Measurements from ENCODE around the gene MAN2B2. TPM values are rescaled to one million over a fixed set of nuclear protein-coding genes. Genes with fewer than 3 reads are reported as not detected.

Gene MAN2B2
- total and polyA plus RNA-seq, 2 of the 8 experiments (the other 6 are each of a cell fraction or from before 2014, with no cell fraction given): 3.3 to 4.0 TPM

DNA sequence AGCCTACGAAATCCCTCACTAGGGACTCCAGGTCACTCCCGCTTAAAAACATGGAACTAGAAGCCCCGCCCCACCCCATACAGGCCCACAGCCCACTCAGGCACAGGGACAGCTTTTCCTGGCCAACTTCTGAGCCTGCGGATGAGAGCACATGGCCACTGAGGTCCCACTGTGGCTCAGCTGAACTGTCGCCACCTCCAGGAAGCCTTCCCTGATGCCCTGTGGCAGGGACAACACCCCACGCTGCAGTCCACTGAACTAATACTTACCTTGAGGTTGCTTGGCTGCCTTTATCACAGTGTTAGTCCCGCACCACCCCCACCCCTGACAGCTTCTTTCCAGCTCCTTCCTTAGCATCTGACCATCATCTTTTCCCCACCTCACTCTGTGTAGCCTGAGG is 39.3 kb upstream of the MAN2B2 start:
- DNase-seq (ENCODE audit: low read depth in 1 of 2, low spot score in 2 of 2): no peak
- no peak overlapping the region for H2BK5ac ChIP-seq (ENCODE audit: low read depth, low read length)
- H3K79me2 ChIP-seq (ENCODE audit: control insufficient read depth in 1 of 2, insufficient read depth in 2 of 2, low read length in 2 of 2): no peaks in the 10 kb centered on the region; a peak in 1 of 4 replicates
- peaks cover 8% of the 10 kb centered on the region for H3K23me2 ChIP-seq (ENCODE audit: low read depth, low read length)
- WGBS, 2 experiments (ENCODE audit: extremely low coverage in 1 of 2, insufficient coverage in 1 of 2, insufficient read length in 1 of 2, insufficient replicate concordance in 2 of 2, low coverage in 1 of 2, low lambda C conversion rate in 2 of 2, missing lambda C conversion rate in 1 of 2): 93% methylated on average over 7 of the region's 7 CpGs; no CpG with 5 or more reads in 1 of the 2 experiments
- no peak overlapping the region for H3K23ac ChIP-seq (ENCODE audit: insufficient read length)
- H3K4me1 ChIP-seq (replicated peaks in 1 of 4; ENCODE audit: control insufficient read depth in 3 of 4, insufficient read depth in 4 of 4, low read length in 3 of 4): no peaks in the 10 kb centered on the region
- H3K9ac ChIP-seq (replicated peaks in 1 of 4; ENCODE audit: extremely low read depth in 1 of 4, low read depth in 3 of 4, low read length in 3 of 4): no peak overlapping the region
- no peak overlapping the region for H2AK5ac ChIP-seq (ENCODE audit: low read depth, low read length)
- peaks cover 4% of the 10 kb centered on the region; the same call in 1 of the 2 replicates for H3K79me1 ChIP-seq (ENCODE audit: low read depth, low read length)
- H4K5ac ChIP-seq (ENCODE audit: insufficient read length, low read depth, low read length): no peak overlapping the region
- ChIA-PET POLR2A (ENCODE audit: partially characterized antibody) (no interaction called here), CTCF (ENCODE audit: partially characterized antibody) (interaction anchor here (0.9 to 1.4 kb wide), 2 partner anchors 12 to 145 kb away, joined by 3 to 6 read pairs; no protein-coding TSS in a partner anchor)
- H3K27me3 ChIP-seq (replicated peaks in 1 of 4; ENCODE audit: control insufficient read depth in 3 of 4, extremely low read depth in 1 of 4, insufficient read depth in 3 of 4, low read length in 3 of 4): peaks cover 0 to 2% (median 0%) of the 10 kb centered on the region in 4 experiments; a peak in 1 of 7 replicates
- H2AFZ ChIP-seq (ENCODE audit: low read length): no peak overlapping the region
- no peak overlapping the region for H3K4me2 ChIP-seq (ENCODE audit: insufficient read depth in 1 of 2, low read depth in 2 of 2, low read length in 2 of 2)
- no peak overlapping the region for H4K8ac ChIP-seq (ENCODE audit: extremely low read depth, insufficient read depth, low read length)
- no peak overlapping the region; the same call in 1 of the 2 replicates for H3K18ac ChIP-seq (ENCODE audit: extremely low read depth, low read length)
- no peak for FAIRE-seq
- no peak overlapping the region for H3K56ac ChIP-seq (replicated peaks; ENCODE audit: insufficient read length, low read depth, low read length)
- TF ChIP-seq, protein P1, sequence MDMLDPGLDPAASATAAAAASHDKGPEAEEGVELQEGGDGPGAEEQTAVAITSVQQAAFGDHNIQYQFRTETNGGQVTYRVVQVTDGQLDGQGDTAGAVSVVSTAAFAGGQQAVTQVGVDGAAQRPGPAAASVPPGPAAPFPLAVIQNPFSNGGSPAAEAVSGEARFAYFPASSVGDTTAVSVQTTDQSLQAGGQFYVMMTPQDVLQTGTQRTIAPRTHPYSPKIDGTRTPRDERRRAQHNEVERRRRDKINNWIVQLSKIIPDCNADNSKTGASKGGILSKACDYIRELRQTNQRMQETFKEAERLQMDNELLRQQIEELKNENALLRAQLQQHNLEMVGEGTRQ (IDR thresholded peaks at IDR 0.05; ENCODE audit: low read length): no peak
- TF ChIP-seq RBBP5 (IDR thresholded peaks at IDR 0.05; ENCODE audit: borderline replicate concordance, low read depth, low read length): no peak
- TF ChIP-seq EZH2 (IDR thresholded peaks at IDR 0.05; ENCODE audit: low read depth, low read length, severe bottlenecking): no peak
- TF ChIP-seq NANOG (IDR thresholded peaks at IDR 0.05; ENCODE audit: insufficient read depth, low read depth, low read length, poor library complexity, severe bottlenecking): no peak
- TF ChIP-seq TBP (IDR thresholded peaks at IDR 0.05; ENCODE audit: low read depth, low read length): no peak
- H2BK15ac ChIP-seq (ENCODE audit: low read length): no peak overlapping the region
- H3K9me3 ChIP-seq (ENCODE audit: insufficient read depth in 2 of 2, low read depth in 1 of 2, low read length in 1 of 2): peaks cover 0 to 7% of the 10 kb centered on the region in 2 experiments; a peak in 3 of 4 replicates
- H3K4ac ChIP-seq (replicated peaks; ENCODE audit: insufficient read length, low read depth, low read length): no peak overlapping the region
- no peak overlapping the region for H2BK12ac ChIP-seq (ENCODE audit: low read depth, low read length)
- H4K91ac ChIP-seq (replicated peaks; ENCODE audit: insufficient read length, low read length): no peak overlapping the region
- no peaks in the 10 kb centered on the region; a peak in 1 of 8 replicates for H3K36me3 ChIP-seq (ENCODE audit: control insufficient read depth in 2 of 4, insufficient read depth in 4 of 4, low read length in 3 of 4)
- H3K4me3 ChIP-seq (ENCODE audit: extremely low read depth in 1 of 4, insufficient read depth in 2 of 4, low read depth in 3 of 4, low read length in 4 of 4): no peak overlapping the region
- no peak overlapping the region for H3K27ac ChIP-seq (ENCODE audit: low read depth, low read length)
- no peak overlapping the region for H2BK20ac ChIP-seq (ENCODE audit: low read length)
- H2BK120ac ChIP-seq (replicated peaks; ENCODE audit: low read depth, low read length): no peak overlapping the region
- no peak overlapping the region for H3K14ac ChIP-seq (ENCODE audit: insufficient read length)
- H4K20me1 ChIP-seq (replicated peaks in 1 of 2; ENCODE audit: control insufficient read depth in 1 of 2, insufficient read depth in 2 of 2, low read length in 2 of 2): peaks cover 0 to 5% of the 10 kb centered on the region in 2 experiments

Measured in H1 (cell line).